Endodermal cell (in vitro differentiated cells): ENCODE measurements around the gene FHAD1. TPM values are rescaled to one million over a fixed set of nuclear protein-coding genes. Genes with fewer than 3 reads are reported as not detected.

Experiments
- DNase-seq: peaks from one replicate; pipeline ENCODE4 v3.0.0-alpha.2; 2017
- H3K27ac ChIP-seq: 2 replicates; pipeline ENCODE4 v1.5.1; 2013; ENCODE audit warnings: mild to moderate bottlenecking, low read depth, low read length, moderate library complexity
- H3K27me3 ChIP-seq: 2 replicates; pipeline ENCODE4 v1.6.1; 2013; ENCODE audit warnings: mild to moderate bottlenecking, low read length, moderate library complexity; ENCODE audit not compliant: insufficient read depth, control insufficient read depth, poor library complexity, severe bottlenecking
- H3K36me3 ChIP-seq: 2 replicates; pipeline ENCODE4 v1.7.0; 2013; ENCODE audit warnings: mild to moderate bottlenecking, low read length, moderate library complexity; ENCODE audit not compliant: control insufficient read depth, insufficient read depth
- H3K4me1 ChIP-seq: one replicate; pipeline ENCODE4 v1.7.0; 2013; ENCODE audit warnings: low read length; ENCODE audit not compliant: control insufficient read depth, insufficient read depth
- H3K4me3 ChIP-seq: 2 replicates; pipeline ENCODE4 v1.5.1; 2013; ENCODE audit warnings: mild to moderate bottlenecking, low read length, moderate library complexity
- H3K9ac ChIP-seq: 2 replicates; pipeline ENCODE4 v1.6.1; 2013; ENCODE audit warnings: mild to moderate bottlenecking, low read length, moderate library complexity; ENCODE audit not compliant: poor library complexity, severe bottlenecking; ENCODE audit errors: extremely low read depth
- H3K9me3 ChIP-seq: 2 replicates; pipeline ENCODE4 v1.6.1; 2013; ENCODE audit warnings: mild to moderate bottlenecking, low read length, moderate library complexity; ENCODE audit not compliant: control insufficient read depth
- H3K27ac Mint-ChIP-seq: 2 replicates; pipeline ENCODE4 v1.8.0; 2020; ENCODE audit warnings: mixed read lengths
- H3K27me3 Mint-ChIP-seq: 2 replicates; pipeline ENCODE4 v1.8.0; 2021; ENCODE audit warnings: mild to moderate bottlenecking, mixed read lengths; ENCODE audit not compliant: insufficient read depth
- H3K36me3 Mint-ChIP-seq: 2 replicates; pipeline ENCODE4 v1.8.0; 2020; ENCODE audit warnings: low read depth, mixed read lengths
- H3K4me1 Mint-ChIP-seq: 2 replicates; pipeline ENCODE4 v1.8.0; 2020; ENCODE audit warnings: mixed read lengths
- H3K4me3 Mint-ChIP-seq: 2 replicates; pipeline ENCODE4 v1.8.0; 2020; ENCODE audit warnings: mild to moderate bottlenecking, moderate library complexity, mixed read lengths
- H3K9me3 Mint-ChIP-seq: 2 replicates; pipeline ENCODE4 v1.8.0; 2020; ENCODE audit warnings: mild to moderate bottlenecking, mixed read lengths
- whole genome bisulfite sequencing, 2 experiments: methylation state at CpG; one replicate each; pipeline versions ENCODE4 v1.1.5 to v1.1.7; 2013; ENCODE audit warnings: missing lambda C conversion rate in 2 of 2, mixed read lengths in 1 of 2; ENCODE audit not compliant: insufficient coverage in 1 of 2, insufficient read length in 1 of 2; 5-methylcytosine and 5-hydroxymethylcytosine counted together
- total RNA-seq, 2 donors: library from RNA; stranded (reverse); fragmentation: NEBNext Ultra II Directional in 1 of 2; extraction: Animal tissue kit (Norgen Biotek cat#: 25700) in 1 of 2; gene quantifications; 2 replicates in 1 of 2; 3 replicates in 1 of 2; pipeline ENCODE4 v1.2.1, GENCODE V29; 2021
- TF ChIP-seq, protein P1 (sequence below): fragments of 200-600 bp; sonication (generic); conservative IDR thresholded peaks from 2 replicates; pipeline ENCODE4 v1.5.0; 2021; ENCODE audit warnings: antibody characterized with exemption, mild to moderate bottlenecking

FHAD1 gene
- total RNA-seq, 2 donors from 2014 or later, result 2.9 to 3.6 TPM

- H3K9me3 Mint-ChIP-seq, result no peaks in the 10 kb centered on the region
- H3K27ac ChIP-seq, result no peak overlapping the region
- peak; percentile 15 for DNase-seq
- TF ChIP-seq, protein P1, sequence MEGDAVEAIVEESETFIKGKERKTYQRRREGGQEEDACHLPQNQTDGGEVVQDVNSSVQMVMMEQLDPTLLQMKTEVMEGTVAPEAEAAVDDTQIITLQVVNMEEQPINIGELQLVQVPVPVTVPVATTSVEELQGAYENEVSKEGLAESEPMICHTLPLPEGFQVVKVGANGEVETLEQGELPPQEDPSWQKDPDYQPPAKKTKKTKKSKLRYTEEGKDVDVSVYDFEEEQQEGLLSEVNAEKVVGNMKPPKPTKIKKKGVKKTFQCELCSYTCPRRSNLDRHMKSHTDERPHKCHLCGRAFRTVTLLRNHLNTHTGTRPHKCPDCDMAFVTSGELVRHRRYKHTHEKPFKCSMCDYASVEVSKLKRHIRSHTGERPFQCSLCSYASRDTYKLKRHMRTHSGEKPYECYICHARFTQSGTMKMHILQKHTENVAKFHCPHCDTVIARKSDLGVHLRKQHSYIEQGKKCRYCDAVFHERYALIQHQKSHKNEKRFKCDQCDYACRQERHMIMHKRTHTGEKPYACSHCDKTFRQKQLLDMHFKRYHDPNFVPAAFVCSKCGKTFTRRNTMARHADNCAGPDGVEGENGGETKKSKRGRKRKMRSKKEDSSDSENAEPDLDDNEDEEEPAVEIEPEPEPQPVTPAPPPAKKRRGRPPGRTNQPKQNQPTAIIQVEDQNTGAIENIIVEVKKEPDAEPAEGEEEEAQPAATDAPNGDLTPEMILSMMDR, result no peak
- WGBS, 2 experiments, result 69 to 71% methylated on average over 6 to 7 of the region's 7 CpGs
- H3K9ac ChIP-seq, result no peak overlapping the region
- H3K36me3 Mint-ChIP-seq, result no peaks in the 10 kb centered on the region
- H3K4me3 Mint-ChIP-seq, result no peak overlapping the region
- H3K27me3 Mint-ChIP-seq, result peaks cover 14% of the 10 kb centered on the region
- no peak overlapping the region for H3K4me3 ChIP-seq
- no peaks in the 10 kb centered on the region for H3K4me1 ChIP-seq
- H3K9me3 ChIP-seq, result no peaks in the 10 kb centered on the region
- H3K4me1 Mint-ChIP-seq, result no peaks in the 10 kb centered on the region
- peaks cover 4% of the 10 kb centered on the region for H3K27me3 ChIP-seq
- H3K27ac Mint-ChIP-seq, result no peak overlapping the region
- H3K36me3 ChIP-seq, result no peaks in the 10 kb centered on the region
These were observed 24.2 kb downstream of the FHAD1 start for GRCh38 chr1:15271196-15271595.

DNA sequence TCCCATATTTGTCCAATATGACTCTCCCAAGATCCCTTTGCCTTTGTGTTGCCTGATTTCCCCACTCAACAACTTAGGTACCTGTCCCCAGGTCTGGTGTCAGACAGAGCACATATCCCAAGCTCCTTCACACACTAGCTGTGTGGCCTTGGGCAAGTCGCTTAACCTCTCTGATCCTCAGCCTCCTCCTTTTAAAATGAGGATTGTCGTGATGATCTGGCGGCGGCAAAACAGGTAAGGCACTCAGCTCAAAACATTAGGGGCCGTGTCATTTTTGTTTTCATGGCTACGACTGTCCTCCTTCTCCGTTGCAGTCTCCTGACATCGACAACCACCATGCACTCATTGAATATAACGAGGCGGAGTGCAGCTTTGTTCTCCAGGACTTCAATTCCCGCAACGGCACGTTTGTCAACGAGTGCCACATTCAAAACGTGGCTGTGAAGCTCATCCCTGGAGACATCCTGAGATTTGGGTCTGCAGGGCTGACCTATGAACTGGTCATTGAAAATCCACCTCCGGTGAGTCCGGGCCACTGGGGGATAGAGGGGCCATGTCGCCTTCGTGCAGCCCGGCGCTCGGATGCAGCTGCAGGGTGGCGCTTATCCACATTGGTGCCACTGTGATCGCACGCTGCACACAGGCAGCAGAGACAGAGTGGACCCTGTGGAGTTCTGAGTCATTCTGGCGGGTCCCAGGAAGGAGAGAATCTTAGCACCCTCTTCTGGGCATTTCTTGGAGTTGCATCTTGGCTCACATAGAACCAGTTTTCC lies 25.2 kb downstream of the FHAD1 start:
- Mint-ChIP-seq H3K4me1 (no peaks in the 10 kb centered on the region), H3K27ac (no peak overlapping the region), H3K4me3 (no peak overlapping the region)

GRCh38 chr1:15272782-15273127 lies 25.7 kb downstream of the FHAD1 start:
- Histone ChIP-seq H3K4me3 (no peak overlapping the region), H3K9ac (no peak overlapping the region), H3K27ac (no peak overlapping the region), H3K27me3 (peaks cover 4% of the 10 kb centered on the region), H3K36me3 (no peaks in the 10 kb centered on the region), H3K4me1 (no peaks in the 10 kb centered on the region), H3K9me3 (no peaks in the 10 kb centered on the region)
- Mint-ChIP-seq H3K9me3 (no peaks in the 10 kb centered on the region), H3K36me3 (no peaks in the 10 kb centered on the region), H3K4me3 (no peak overlapping the region), H3K27me3 (peaks cover 14% of the 10 kb centered on the region), H3K4me1 (no peaks in the 10 kb centered on the region), H3K27ac (no peak overlapping the region)
- WGBS, 2 experiments, result 62 to 65% methylated on average over 6 to 7 of the region's 7 CpGs
- no peak for DNase-seq
- TF ChIP-seq, protein P1, result peak; percentile 28

More for the DNA sequence above, 25.2 kb downstream of the FHAD1 start:
- H3K4me3 ChIP-seq, result no peak overlapping the region
- H3K9me3 Mint-ChIP-seq, result no peaks in the 10 kb centered on the region
- peaks cover 14% of the 10 kb centered on the region for H3K27me3 Mint-ChIP-seq
- H3K36me3 ChIP-seq, result no peaks in the 10 kb centered on the region
- no peak overlapping the region for H3K27ac ChIP-seq
- H3K36me3 Mint-ChIP-seq, result no peaks in the 10 kb centered on the region
- H3K27me3 ChIP-seq, result peaks cover 4% of the 10 kb centered on the region
- H3K9ac ChIP-seq, result no peak overlapping the region
- peak; percentile 89 for DNase-seq
- TF ChIP-seq, protein P1, result peak; percentile 90
- no peaks in the 10 kb centered on the region for H3K9me3 ChIP-seq
- WGBS, 2 experiments, result 46 to 49% methylated on average over 25 to 26 of the region's 26 CpGs
- H3K4me1 ChIP-seq, result no peaks in the 10 kb centered on the region
